C4-2B (cell line): ENCODE data around the gene RFX2.

Source experiments
- CTCF ChIP-seq: fragments of 450-650 bp; conservative IDR thresholded peaks from 2 replicates; pipeline ENCODE4 v1.5.1; 2017; ENCODE audit warnings: mild to moderate bottlenecking
- ZFX ChIP-seq: fragments of 450-650 bp; IDR thresholded peaks from 2 replicates; pipeline ENCODE4 v1.6.1; 2017

GRCh38 chr19:6061376-6062130 lies 48.7 kb downstream of the RFX2 start:
- TF ChIP-seq CTCF, result no peak
- TF ChIP-seq ZFX, result no peak
